HepG2 (cell line): Measurements from ENCODE around the gene ELOVL6. TPM values are rescaled to one million over a fixed set of nuclear protein-coding genes. Genes with fewer than 3 reads are reported as not detected.
A peak's percentile ranks its signal among the peaks of the same experiment; 100 is the strongest.

Experiments used
- ATF7 ChIP-seq, 2 experiments: fragments of 450-650 bp in 1 of 2; sonication (generic) in 1 of 2; formaldehyde crosslinking in 1 of 2; IDR thresholded peaks; 2 replicates each; pipeline versions ENCODE4 v1.4.0 to v1.6.1; 2016 to 2020; ENCODE audit warnings: antibody characterized with exemption in 1 of 2, mild to moderate bottlenecking in 1 of 2, missing genetic modification reagents in 1 of 2
- ETV5 ChIP-seq: IDR thresholded peaks from 2 replicates; pipeline ENCODE4 v1.6.1; 2018; ENCODE audit warnings: missing biosample characterization, missing genetic modification reagents, inconsistent platforms, borderline replicate concordance
- FOXA3 ChIP-seq: IDR thresholded peaks from 2 replicates; pipeline ENCODE4 v1.6.1; 2016; ENCODE audit warnings: missing genetic modification reagents, missing compliant biosample characterization
- GFI1 ChIP-seq: sonication (generic); formaldehyde crosslinking; IDR thresholded peaks from 2 replicates; pipeline ENCODE4 v1.5.0; 2020; ENCODE audit warnings: missing genetic modification reagents, mild to moderate bottlenecking, borderline replicate concordance
- HHEX ChIP-seq: IDR thresholded peaks from 2 replicates; pipeline ENCODE4 v1.6.1; 2016; ENCODE audit warnings: control low read depth
- HMG20A ChIP-seq: IDR thresholded peaks from 2 replicates; pipeline ENCODE4 v1.6.1; 2016; ENCODE audit warnings: borderline replicate concordance
- MED1 ChIP-seq: sonication (generic); formaldehyde crosslinking; IDR thresholded peaks from 2 replicates; pipeline ENCODE4 v1.4.0; 2020; ENCODE audit warnings: missing genetic modification reagents
- SALL1 ChIP-seq: sonication (generic); formaldehyde crosslinking; IDR thresholded peaks from 2 replicates; pipeline ENCODE4 v1.8.0; 2022; ENCODE audit warnings: mild to moderate bottlenecking, missing genetic modification reagents
- SOX13 ChIP-seq, 3 experiments: fragments of 450-650 bp in 1 of 3; sonication (generic) in 1 of 3; formaldehyde crosslinking in 1 of 3; IDR thresholded peaks in 2 of 3; conservative IDR thresholded peaks in 1 of 3; 2 replicates each; pipeline versions ENCODE4 v1.5.0 to v1.6.1; 2016 to 2020; ENCODE audit warnings: antibody characterized with exemption in 1 of 3, mild to moderate bottlenecking in 1 of 3, missing compliant biosample characterization in 1 of 3, missing genetic modification reagents in 1 of 3, moderate library complexity in 1 of 3
- SP140L ChIP-seq: sonication (generic); formaldehyde crosslinking; IDR thresholded peaks from 2 replicates; pipeline ENCODE4 v1.4.0; 2020; ENCODE audit warnings: missing genetic modification reagents, borderline replicate concordance
- TBX2 ChIP-seq: sonication (generic); formaldehyde crosslinking; IDR thresholded peaks from 2 replicates; pipeline ENCODE4 v1.5.0; 2020; ENCODE audit warnings: missing genetic modification reagents, mild to moderate bottlenecking, borderline replicate concordance
- ZBTB42 ChIP-seq: sonication (generic); formaldehyde crosslinking; IDR thresholded peaks from 2 replicates; pipeline ENCODE4 v1.5.0; 2020; ENCODE audit warnings: mild to moderate bottlenecking, missing genetic modification reagents
- ZIK1 ChIP-seq: sonication (generic); formaldehyde crosslinking; IDR thresholded peaks from 2 replicates; pipeline ENCODE4 v1.5.0; 2020; ENCODE audit warnings: mild to moderate bottlenecking, low read depth, missing genetic modification reagents, borderline replicate concordance
- polyA plus RNA-seq, 8 experiments: library from polyadenylated mRNA; depleted of rRNA in 3 of 8; stranded (reverse) in 7 of 8; unstranded in 1 of 8; fragments of >200 nt; fragmentation: Illumina TruSeq in 4 of 8; extraction: Trizol in 4 of 8; gene quantifications; 2 replicates each; pipeline versions ENCODE4 v1.2.1 to v1.2.3, GENCODE V29; 2011 to 2016; ENCODE audit warnings: low read depth in 4 of 8, missing spikeins in 1 of 8, mixed read lengths in 1 of 8; ENCODE audit not compliant: insufficient read depth in 1 of 8
- total RNA-seq, 5 experiments: library from RNA; depleted of rRNA; stranded (reverse); fragments of >200 nt; fragmentation: Illumina TruSeq; extraction: Trizol; gene quantifications; 2 replicates each; pipeline ENCODE4 v1.2.3, GENCODE V29; 2016; ENCODE audit warnings: low read depth in 1 of 5
- TF ChIP-seq, protein P1 (sequence below): IDR thresholded peaks from 2 replicates; pipeline ENCODE4 v1.4.0; 2020; ENCODE audit warnings: mild to moderate bottlenecking, missing genetic modification reagents
- TF ChIP-seq, protein P2 (sequence below): sonication (generic); formaldehyde crosslinking; IDR thresholded peaks from 2 replicates; pipeline ENCODE4 v1.4.0; 2020; ENCODE audit warnings: mild to moderate bottlenecking, missing genetic modification reagents, borderline replicate concordance
- TF ChIP-seq, protein P3 (sequence below): sonication (generic); formaldehyde crosslinking; conservative IDR thresholded peaks from 2 replicates; pipeline ENCODE4 v1.4.0; 2020; ENCODE audit warnings: missing genetic modification reagents

The ELOVL6 gene
- total and polyA plus RNA-seq, 2 of the 13 experiments (the other 11 are each of a cell fraction or from before 2014, with no cell fraction given) = 14.1 to 23.2 TPM

DNA sequence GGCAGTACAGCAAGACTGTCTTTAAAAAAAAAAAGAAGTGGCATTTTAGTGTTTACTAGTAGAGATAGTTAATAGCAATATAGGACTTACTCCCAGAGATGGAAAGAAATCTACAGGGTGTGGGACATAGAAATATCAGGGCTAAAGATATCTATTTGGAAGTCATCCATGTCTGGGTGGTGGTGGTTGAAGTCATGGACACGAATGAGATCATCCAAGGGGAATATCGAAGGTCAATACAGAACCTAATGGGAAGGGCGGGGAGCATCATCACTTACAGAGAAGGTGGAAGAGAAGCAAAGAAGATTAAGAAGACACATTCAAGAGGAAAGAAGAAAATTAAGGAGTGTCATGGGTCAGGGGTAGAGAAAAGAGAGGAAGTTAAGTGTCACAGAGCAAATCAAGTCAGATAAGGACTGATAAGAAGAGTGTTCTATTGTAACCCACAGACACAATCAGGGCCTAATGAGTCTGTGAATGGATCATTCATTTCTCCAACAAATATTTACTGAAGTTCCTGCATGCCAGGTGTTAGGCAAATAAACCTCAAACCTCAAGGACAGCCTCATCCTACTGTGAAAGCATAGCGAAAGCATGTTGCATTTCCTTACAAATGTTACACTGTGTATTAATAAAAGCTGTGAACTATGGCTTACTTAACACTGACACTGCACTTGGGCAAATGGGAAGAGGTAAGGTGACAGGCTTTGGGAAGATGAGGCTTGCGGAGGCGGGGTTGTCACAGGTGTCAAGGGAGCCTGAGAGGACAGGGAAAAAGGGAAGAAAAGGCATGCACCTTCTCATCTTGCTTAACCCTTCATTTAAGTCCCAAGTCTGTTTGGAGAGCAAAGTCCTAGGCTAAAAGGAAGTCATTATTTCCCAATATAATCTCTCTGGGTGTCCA, 65.3 kb downstream of the ELOVL6 start (continued):
- TF ChIP-seq, protein P1, sequence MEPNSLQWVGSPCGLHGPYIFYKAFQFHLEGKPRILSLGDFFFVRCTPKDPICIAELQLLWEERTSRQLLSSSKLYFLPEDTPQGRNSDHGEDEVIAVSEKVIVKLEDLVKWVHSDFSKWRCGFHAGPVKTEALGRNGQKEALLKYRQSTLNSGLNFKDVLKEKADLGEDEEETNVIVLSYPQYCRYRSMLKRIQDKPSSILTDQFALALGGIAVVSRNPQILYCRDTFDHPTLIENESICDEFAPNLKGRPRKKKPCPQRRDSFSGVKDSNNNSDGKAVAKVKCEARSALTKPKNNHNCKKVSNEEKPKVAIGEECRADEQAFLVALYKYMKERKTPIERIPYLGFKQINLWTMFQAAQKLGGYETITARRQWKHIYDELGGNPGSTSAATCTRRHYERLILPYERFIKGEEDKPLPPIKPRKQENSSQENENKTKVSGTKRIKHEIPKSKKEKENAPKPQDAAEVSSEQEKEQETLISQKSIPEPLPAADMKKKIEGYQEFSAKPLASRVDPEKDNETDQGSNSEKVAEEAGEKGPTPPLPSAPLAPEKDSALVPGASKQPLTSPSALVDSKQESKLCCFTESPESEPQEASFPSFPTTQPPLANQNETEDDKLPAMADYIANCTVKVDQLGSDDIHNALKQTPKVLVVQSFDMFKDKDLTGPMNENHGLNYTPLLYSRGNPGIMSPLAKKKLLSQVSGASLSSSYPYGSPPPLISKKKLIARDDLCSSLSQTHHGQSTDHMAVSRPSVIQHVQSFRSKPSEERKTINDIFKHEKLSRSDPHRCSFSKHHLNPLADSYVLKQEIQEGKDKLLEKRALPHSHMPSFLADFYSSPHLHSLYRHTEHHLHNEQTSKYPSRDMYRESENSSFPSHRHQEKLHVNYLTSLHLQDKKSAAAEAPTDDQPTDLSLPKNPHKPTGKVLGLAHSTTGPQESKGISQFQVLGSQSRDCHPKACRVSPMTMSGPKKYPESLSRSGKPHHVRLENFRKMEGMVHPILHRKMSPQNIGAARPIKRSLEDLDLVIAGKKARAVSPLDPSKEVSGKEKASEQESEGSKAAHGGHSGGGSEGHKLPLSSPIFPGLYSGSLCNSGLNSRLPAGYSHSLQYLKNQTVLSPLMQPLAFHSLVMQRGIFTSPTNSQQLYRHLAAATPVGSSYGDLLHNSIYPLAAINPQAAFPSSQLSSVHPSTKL = peak; percentile 80
- TF ChIP-seq HHEX (CRISPR knock-in tag) (peak; percentile 72; the same call in 1 of the 2 replicates), ZBTB42 (no peak), ATF7 (IDR thresholded peaks at IDR 0.05) (0 out of 2 replicates have a peak, but pooled peaks have one; percentile 15), ATF7 (CRISPR knock-in tag; IDR thresholded peaks at IDR 0.05) (no peak), SOX13 (IDR thresholded peaks at IDR 0.05) (no peak), SOX13 (CRISPR knock-in tag; conservative IDR thresholded peaks at IDR 0.05 in 1 of 2, IDR thresholded peaks at IDR 0.05 in 1 of 2) (peak in 1 of 2 experiments; percentile 85; a peak in 2 of 4 replicates), ETV5 (CRISPR knock-in tag) (peak; percentile 47; the same call in 1 of the 2 replicates), GFI1 (CRISPR knock-in tag) (peak; percentile 93), FOXA3 (CRISPR knock-in tag) (peak; percentile 46; the same call in 1 of the 2 replicates), MED1 (CRISPR knock-in tag) (0 out of 2 replicates have a peak, but pooled peaks have one; percentile 21), SP140L (CRISPR knock-in tag) (no peak), HMG20A (CRISPR knock-in tag) (peak; percentile 78), TBX2 (CRISPR knock-in tag) (peak; percentile 91), ZIK1 (CRISPR knock-in tag) (no peak), SALL1 (peak; percentile 37; the same call in 1 of the 2 replicates)
- TF ChIP-seq, protein P2, sequence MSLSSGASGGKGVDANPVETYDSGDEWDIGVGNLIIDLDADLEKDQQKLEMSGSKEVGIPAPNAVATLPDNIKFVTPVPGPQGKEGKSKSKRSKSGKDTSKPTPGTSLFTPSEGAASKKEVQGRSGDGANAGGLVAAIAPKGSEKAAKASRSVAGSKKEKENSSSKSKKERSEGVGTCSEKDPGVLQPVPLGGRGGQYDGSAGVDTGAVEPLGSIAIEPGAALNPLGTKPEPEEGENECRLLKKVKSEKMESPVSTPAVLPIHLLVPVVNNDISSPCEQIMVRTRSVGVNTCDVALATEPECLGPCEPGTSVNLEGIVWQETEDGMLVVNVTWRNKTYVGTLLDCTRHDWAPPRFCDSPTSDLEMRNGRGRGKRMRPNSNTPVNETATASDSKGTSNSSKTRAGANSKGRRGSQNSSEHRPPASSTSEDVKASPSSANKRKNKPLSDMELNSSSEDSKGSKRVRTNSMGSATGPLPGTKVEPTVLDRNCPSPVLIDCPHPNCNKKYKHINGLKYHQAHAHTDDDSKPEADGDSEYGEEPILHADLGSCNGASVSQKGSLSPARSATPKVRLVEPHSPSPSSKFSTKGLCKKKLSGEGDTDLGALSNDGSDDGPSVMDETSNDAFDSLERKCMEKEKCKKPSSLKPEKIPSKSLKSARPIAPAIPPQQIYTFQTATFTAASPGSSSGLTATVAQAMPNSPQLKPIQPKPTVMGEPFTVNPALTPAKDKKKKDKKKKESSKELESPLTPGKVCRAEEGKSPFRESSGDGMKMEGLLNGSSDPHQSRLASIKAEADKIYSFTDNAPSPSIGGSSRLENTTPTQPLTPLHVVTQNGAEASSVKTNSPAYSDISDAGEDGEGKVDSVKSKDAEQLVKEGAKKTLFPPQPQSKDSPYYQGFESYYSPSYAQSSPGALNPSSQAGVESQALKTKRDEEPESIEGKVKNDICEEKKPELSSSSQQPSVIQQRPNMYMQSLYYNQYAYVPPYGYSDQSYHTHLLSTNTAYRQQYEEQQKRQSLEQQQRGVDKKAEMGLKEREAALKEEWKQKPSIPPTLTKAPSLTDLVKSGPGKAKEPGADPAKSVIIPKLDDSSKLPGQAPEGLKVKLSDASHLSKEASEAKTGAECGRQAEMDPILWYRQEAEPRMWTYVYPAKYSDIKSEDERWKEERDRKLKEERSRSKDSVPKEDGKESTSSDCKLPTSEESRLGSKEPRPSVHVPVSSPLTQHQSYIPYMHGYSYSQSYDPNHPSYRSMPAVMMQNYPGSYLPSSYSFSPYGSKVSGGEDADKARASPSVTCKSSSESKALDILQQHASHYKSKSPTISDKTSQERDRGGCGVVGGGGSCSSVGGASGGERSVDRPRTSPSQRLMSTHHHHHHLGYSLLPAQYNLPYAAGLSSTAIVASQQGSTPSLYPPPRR (CRISPR knock-in tag) = peak; percentile 83; the same call in 1 of the 2 replicates
- TF ChIP-seq, protein P3, sequence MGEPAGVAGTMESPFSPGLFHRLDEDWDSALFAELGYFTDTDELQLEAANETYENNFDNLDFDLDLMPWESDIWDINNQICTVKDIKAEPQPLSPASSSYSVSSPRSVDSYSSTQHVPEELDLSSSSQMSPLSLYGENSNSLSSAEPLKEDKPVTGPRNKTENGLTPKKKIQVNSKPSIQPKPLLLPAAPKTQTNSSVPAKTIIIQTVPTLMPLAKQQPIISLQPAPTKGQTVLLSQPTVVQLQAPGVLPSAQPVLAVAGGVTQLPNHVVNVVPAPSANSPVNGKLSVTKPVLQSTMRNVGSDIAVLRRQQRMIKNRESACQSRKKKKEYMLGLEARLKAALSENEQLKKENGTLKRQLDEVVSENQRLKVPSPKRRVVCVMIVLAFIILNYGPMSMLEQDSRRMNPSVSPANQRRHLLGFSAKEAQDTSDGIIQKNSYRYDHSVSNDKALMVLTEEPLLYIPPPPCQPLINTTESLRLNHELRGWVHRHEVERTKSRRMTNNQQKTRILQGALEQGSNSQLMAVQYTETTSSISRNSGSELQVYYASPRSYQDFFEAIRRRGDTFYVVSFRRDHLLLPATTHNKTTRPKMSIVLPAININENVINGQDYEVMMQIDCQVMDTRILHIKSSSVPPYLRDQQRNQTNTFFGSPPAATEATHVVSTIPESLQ (CRISPR knock-in tag) = no peak
